Hepatocyte (in vitro differentiated cells): ENCODE data around the gene KRT10.

Experiments used
- EZH2 ChIP-seq: fragments of 200-600 bp; sonication (generic); IDR thresholded peaks from 2 replicates; pipeline ENCODE4 v1.6.1; 2016; ENCODE audit warnings: antibody characterized with exemption, mild to moderate bottlenecking, borderline replicate concordance
- TF ChIP-seq, protein P1 (sequence below): fragments of 200-600 bp; sonication (generic); IDR thresholded peaks from 2 replicates; pipeline ENCODE4 v1.5.1; 2016; ENCODE audit warnings: antibody characterized with exemption, mild to moderate bottlenecking; ENCODE audit not compliant: poor library complexity

GRCh38 chr17:40839194-40839593 is 16.8 kb upstream of the KRT10 start:
- TF ChIP-seq, protein P1, sequence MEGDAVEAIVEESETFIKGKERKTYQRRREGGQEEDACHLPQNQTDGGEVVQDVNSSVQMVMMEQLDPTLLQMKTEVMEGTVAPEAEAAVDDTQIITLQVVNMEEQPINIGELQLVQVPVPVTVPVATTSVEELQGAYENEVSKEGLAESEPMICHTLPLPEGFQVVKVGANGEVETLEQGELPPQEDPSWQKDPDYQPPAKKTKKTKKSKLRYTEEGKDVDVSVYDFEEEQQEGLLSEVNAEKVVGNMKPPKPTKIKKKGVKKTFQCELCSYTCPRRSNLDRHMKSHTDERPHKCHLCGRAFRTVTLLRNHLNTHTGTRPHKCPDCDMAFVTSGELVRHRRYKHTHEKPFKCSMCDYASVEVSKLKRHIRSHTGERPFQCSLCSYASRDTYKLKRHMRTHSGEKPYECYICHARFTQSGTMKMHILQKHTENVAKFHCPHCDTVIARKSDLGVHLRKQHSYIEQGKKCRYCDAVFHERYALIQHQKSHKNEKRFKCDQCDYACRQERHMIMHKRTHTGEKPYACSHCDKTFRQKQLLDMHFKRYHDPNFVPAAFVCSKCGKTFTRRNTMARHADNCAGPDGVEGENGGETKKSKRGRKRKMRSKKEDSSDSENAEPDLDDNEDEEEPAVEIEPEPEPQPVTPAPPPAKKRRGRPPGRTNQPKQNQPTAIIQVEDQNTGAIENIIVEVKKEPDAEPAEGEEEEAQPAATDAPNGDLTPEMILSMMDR, result no peak
- no peak for TF ChIP-seq EZH2
